Measurements from ENCODE around the gene SLC14A1.

DNA sequence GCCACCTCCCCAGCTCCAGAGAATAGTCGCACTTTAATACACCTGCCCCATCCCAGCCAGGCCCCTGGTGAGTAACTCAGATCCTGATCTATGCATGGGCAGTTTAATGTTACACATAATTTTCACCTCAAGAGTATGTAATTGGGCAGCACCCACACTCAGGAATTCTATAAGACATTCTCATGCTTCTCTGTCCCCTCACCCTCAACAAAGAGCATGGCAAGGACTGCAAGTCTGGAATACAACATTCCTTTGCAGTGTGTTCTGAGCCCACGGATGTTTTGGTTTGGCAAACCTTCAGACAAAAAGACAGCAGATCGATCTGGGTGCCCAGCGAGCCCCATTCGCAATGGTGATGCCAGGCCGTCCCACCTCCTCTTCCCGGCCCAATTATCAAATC lies 4.9 kb upstream of the SLC14A1 start:
- TF ChIP-seq EZH2 (IDR thresholded peaks at IDR 0.05; ENCODE audit: low read length, unreplicated experiment): no peak
- TF ChIP-seq, protein P1, sequence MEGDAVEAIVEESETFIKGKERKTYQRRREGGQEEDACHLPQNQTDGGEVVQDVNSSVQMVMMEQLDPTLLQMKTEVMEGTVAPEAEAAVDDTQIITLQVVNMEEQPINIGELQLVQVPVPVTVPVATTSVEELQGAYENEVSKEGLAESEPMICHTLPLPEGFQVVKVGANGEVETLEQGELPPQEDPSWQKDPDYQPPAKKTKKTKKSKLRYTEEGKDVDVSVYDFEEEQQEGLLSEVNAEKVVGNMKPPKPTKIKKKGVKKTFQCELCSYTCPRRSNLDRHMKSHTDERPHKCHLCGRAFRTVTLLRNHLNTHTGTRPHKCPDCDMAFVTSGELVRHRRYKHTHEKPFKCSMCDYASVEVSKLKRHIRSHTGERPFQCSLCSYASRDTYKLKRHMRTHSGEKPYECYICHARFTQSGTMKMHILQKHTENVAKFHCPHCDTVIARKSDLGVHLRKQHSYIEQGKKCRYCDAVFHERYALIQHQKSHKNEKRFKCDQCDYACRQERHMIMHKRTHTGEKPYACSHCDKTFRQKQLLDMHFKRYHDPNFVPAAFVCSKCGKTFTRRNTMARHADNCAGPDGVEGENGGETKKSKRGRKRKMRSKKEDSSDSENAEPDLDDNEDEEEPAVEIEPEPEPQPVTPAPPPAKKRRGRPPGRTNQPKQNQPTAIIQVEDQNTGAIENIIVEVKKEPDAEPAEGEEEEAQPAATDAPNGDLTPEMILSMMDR (conservative IDR thresholded peaks at IDR 0.05; ENCODE audit: low read depth, low read length): no peak

All from PC-3 (cell line).